Progenitor cell of endocrine pancreas (in vitro differentiated cells): ENCODE results near the gene TMEM214. TPM values are rescaled to one million over a fixed set of nuclear protein-coding genes. Genes with fewer than 3 reads are reported as not detected.

ENCODE experiments used
- DNase-seq: peaks from one replicate; pipeline ENCODE4 v3.0.0; 2021; ENCODE audit warnings: low spot score; ENCODE audit not compliant: unreplicated experiment
- H3K27ac Mint-ChIP-seq: 2 replicates; pipeline ENCODE4 v1.8.0; 2021; ENCODE audit warnings: mild to moderate bottlenecking, moderate library complexity, mixed read lengths
- H3K27me3 Mint-ChIP-seq: 2 replicates; pipeline ENCODE4 v1.8.0; 2021; ENCODE audit warnings: mixed read lengths
- H3K36me3 Mint-ChIP-seq: 2 replicates; pipeline ENCODE4 v1.8.0; 2022; ENCODE audit warnings: mixed read lengths; ENCODE audit not compliant: insufficient read depth
- H3K4me1 Mint-ChIP-seq: 2 replicates; pipeline ENCODE4 v1.8.0; 2021; ENCODE audit warnings: low read depth, mixed read lengths
- H3K4me3 Mint-ChIP-seq: 2 replicates; pipeline ENCODE4 v1.8.0; 2021; ENCODE audit warnings: low read depth, mild to moderate bottlenecking, moderate library complexity, mixed read lengths
- H3K9me3 Mint-ChIP-seq: 2 replicates; pipeline ENCODE4 v1.8.0; 2021; ENCODE audit warnings: low read depth, mixed read lengths
- CTCF ChIP-seq: fragments of 200-600 bp; sonication (generic); IDR thresholded peaks from one replicate; pipeline ENCODE4 v1.5.0; 2021; ENCODE audit warnings: antibody characterized with exemption, mild to moderate bottlenecking; ENCODE audit not compliant: unreplicated experiment
- total RNA-seq: library from RNA; stranded (reverse); gene quantifications from 2 replicates; pipeline ENCODE4 v1.2.1, GENCODE V29; 2021

TMEM214 gene
- total RNA-seq, 1 donor from 2014 or later = 55.2 TPM

- H3K4me3 Mint-ChIP-seq = no peak overlapping the region
- no peaks in the 10 kb centered on the region for H3K9me3 Mint-ChIP-seq
- no peaks in the 10 kb centered on the region for H3K4me1 Mint-ChIP-seq
- peaks cover 13% of the 10 kb centered on the region for H3K36me3 Mint-ChIP-seq
- no peak overlapping the region for H3K27ac Mint-ChIP-seq
- no peak for DNase-seq
- H3K27me3 Mint-ChIP-seq = no peaks in the 10 kb centered on the region
- TF ChIP-seq CTCF = no peak
These were observed 7.1 kb downstream of the TMEM214 start for GRCh38 chr2:27039871-27040270.

- H3K27me3 Mint-ChIP-seq = no peaks in the 10 kb centered on the region
- peaks cover 13% of the 10 kb centered on the region for H3K36me3 Mint-ChIP-seq
- H3K4me1 Mint-ChIP-seq = no peaks in the 10 kb centered on the region
These were observed 7.5 kb downstream of the TMEM214 start for GRCh38 chr2:27040282-27040681.

GRCh38 chr2:27041752-27042151 lies 9.0 kb downstream of the TMEM214 start:
- no peak overlapping the region for H3K4me3 Mint-ChIP-seq
- no peaks in the 10 kb centered on the region for H3K4me1 Mint-ChIP-seq
- peaks cover 11% of the 10 kb centered on the region for H3K36me3 Mint-ChIP-seq
- no peak for DNase-seq
- H3K27ac Mint-ChIP-seq = no peak overlapping the region
- no peak for TF ChIP-seq CTCF
- H3K9me3 Mint-ChIP-seq = no peaks in the 10 kb centered on the region
- no peaks in the 10 kb centered on the region for H3K27me3 Mint-ChIP-seq

More at GRCh38 chr2:27040282-27040681, 7.5 kb downstream of the TMEM214 start:
- no peak for TF ChIP-seq CTCF
- DNase-seq = no peak
- Mint-ChIP-seq H3K4me3 (no peak overlapping the region), H3K27ac (no peak overlapping the region), H3K9me3 (no peaks in the 10 kb centered on the region)

- Mint-ChIP-seq H3K9me3 (no peaks in the 10 kb centered on the region), H3K4me3 (no peak overlapping the region), H3K27ac (no peak overlapping the region), H3K4me1 (no peaks in the 10 kb centered on the region), H3K36me3 (peaks cover 11% of the 10 kb centered on the region), H3K27me3 (no peaks in the 10 kb centered on the region)
- DNase-seq = no peak
- TF ChIP-seq CTCF = no peak
These were observed 9.4 kb downstream of the TMEM214 start for GRCh38 chr2:27042159-27042661.

- H3K4me3 Mint-ChIP-seq = no peak overlapping the region
- peaks cover 11% of the 10 kb centered on the region for H3K36me3 Mint-ChIP-seq
- no peaks in the 10 kb centered on the region for H3K27me3 Mint-ChIP-seq
- H3K9me3 Mint-ChIP-seq = no peaks in the 10 kb centered on the region
- DNase-seq = no peak
- no peaks in the 10 kb centered on the region for H3K4me1 Mint-ChIP-seq
- no peak overlapping the region for H3K27ac Mint-ChIP-seq
- no peak for TF ChIP-seq CTCF
These were observed 10.3 kb downstream of the TMEM214 start for GRCh38 chr2:27042985-27043634.
